GM18508 (cell line): ENCODE measurements around the gene SCAMP1.

Source experiments
- ATAC-seq: cut with Tn5 transposase; IDR thresholded peaks from one replicate; pipeline ENCODE4 v1.9.1; 2021; ENCODE audit warnings: moderate number of reproducible peaks; ENCODE audit not compliant: insufficient read depth, unreplicated experiment

Gene SCAMP1

GRCh38 chr5:78490709-78491485 lies 130.5 kb downstream of the SCAMP1 start:
- no peak for ATAC-seq

- ATAC-seq: no peak
Measured at GRCh38 chr5:78492224-78492623, 131.8 kb downstream of the SCAMP1 start.

GRCh38 chr5:78492650-78493049 lies 132.2 kb downstream of the SCAMP1 start:
- no peak for ATAC-seq

- no peak for ATAC-seq
Measured at GRCh38 chr5:78495800-78496199, 135.4 kb downstream of the SCAMP1 start.

GRCh38 chr5:78496373-78496772 lies 136.0 kb downstream of the SCAMP1 start:
- no peak for ATAC-seq

GRCh38 chr5:78497573-78498533 lies 137.4 kb downstream of the SCAMP1 start:
- ATAC-seq: no peak

- no peak for ATAC-seq
Measured at GRCh38 chr5:78499485-78499884, 139.1 kb downstream of the SCAMP1 start.

GRCh38 chr5:78500028-78500427 lies 139.6 kb downstream of the SCAMP1 start:
- ATAC-seq: no peak

- ATAC-seq: no peak
Measured at GRCh38 chr5:78500871-78501270, 140.5 kb downstream of the SCAMP1 start.

- ATAC-seq: no peak
Measured at GRCh38 chr5:78501411-78502352, 141.3 kb downstream of the SCAMP1 start.

- ATAC-seq: no peak
Measured at GRCh38 chr5:78503958-78504653, 143.7 kb downstream of the SCAMP1 start.

GRCh38 chr5:78504704-78505677 lies 144.6 kb downstream of the SCAMP1 start:
- no peak for ATAC-seq

GRCh38 chr5:78505860-78506259 lies 145.4 kb downstream of the SCAMP1 start:
- ATAC-seq: no peak

- ATAC-seq: no peak
Measured at GRCh38 chr5:78506261-78507024, 146.0 kb downstream of the SCAMP1 start.

GRCh38 chr5:78507531-78507930 lies 147.1 kb downstream of the SCAMP1 start:
- ATAC-seq: no peak

- ATAC-seq: no peak
Measured at GRCh38 chr5:78508186-78508765, 147.9 kb downstream of the SCAMP1 start.

- no peak for ATAC-seq
Measured at GRCh38 chr5:78509145-78509865, 148.9 kb downstream of the SCAMP1 start.
